ENCODE results near the gene NAGLU.

GRCh38 chr17:42590886-42591285 is 54.8 kb downstream of the NAGLU start:
- TF ChIP-seq POLR2A (IDR thresholded peaks at IDR 0.05; ENCODE audit: low read length) (no peak), GATA1 (IDR thresholded peaks at IDR 0.05; ENCODE audit: low read depth, low read length) (no peak)
